ENCODE results near the gene JOSD1. TPM values are rescaled to one million over a fixed set of nuclear protein-coding genes. Genes with fewer than 3 reads are reported as not detected.
A peak's percentile ranks its signal among the peaks of the same experiment; 100 is the strongest.

The JOSD1 gene
- total RNA-seq, 1 donor from 2014 or later, result 45.2 TPM

DNA sequence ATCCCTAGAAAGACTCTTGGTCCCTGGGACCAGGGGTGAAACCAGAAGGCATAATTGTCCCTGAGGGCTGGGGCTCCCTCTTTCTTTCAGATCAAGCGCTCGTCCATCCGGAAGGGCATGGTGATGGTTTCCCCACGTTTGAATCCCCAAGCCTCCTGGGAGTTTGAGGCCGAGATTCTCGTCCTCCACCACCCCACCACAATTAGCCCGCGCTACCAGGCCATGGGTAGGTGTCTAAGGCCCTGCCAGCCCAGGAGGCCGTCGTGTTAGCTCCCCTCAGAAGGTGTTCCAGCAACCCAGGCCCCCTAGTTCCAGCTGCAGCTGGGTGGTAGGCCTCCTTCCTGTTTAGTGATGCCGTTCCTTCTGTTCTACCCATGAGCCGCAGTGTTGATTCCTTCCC is 26.4 kb upstream of the JOSD1 start:
- H3K27ac Mint-ChIP-seq, result no peak overlapping the region
- no peaks in the 10 kb centered on the region for H3K9me3 Mint-ChIP-seq
- no peak for DNase-seq
- H3K36me3 Mint-ChIP-seq (ENCODE audit: low read depth), result peaks cover 97% of the 10 kb centered on the region
- POLR2A ChIA-PET, result interaction anchor here (0.6 kb wide), 1 partner anchor 594 kb away, joined by 3 read pairs; no protein-coding TSS in a partner anchor
- H3K4me3 Mint-ChIP-seq, result no peak overlapping the region
- TF ChIP-seq, protein P1, sequence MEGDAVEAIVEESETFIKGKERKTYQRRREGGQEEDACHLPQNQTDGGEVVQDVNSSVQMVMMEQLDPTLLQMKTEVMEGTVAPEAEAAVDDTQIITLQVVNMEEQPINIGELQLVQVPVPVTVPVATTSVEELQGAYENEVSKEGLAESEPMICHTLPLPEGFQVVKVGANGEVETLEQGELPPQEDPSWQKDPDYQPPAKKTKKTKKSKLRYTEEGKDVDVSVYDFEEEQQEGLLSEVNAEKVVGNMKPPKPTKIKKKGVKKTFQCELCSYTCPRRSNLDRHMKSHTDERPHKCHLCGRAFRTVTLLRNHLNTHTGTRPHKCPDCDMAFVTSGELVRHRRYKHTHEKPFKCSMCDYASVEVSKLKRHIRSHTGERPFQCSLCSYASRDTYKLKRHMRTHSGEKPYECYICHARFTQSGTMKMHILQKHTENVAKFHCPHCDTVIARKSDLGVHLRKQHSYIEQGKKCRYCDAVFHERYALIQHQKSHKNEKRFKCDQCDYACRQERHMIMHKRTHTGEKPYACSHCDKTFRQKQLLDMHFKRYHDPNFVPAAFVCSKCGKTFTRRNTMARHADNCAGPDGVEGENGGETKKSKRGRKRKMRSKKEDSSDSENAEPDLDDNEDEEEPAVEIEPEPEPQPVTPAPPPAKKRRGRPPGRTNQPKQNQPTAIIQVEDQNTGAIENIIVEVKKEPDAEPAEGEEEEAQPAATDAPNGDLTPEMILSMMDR (IDR thresholded peaks at IDR 0.05), result no peak
- ATAC-seq (ENCODE audit: low read depth), result no peak
- intact Hi-C loops (cut with micrococcal nuclease), result no loop called here
- H3K27me3 Mint-ChIP-seq, result no peaks in the 10 kb centered on the region
- no peaks in the 10 kb centered on the region for H3K4me1 Mint-ChIP-seq
- CTCF ChIA-PET, result no interaction called here

GRCh38 chr22:38725900-38726655 is 25.3 kb upstream of the JOSD1 start:
- CTCF ChIA-PET, result interaction anchor here (1.5 kb wide), 2 partner anchors 10 to 40 kb away, joined by 5 to 11 read pairs; no protein-coding TSS in a partner anchor
- Mint-ChIP-seq H3K27ac (no peak overlapping the region), H3K36me3 (ENCODE audit: low read depth) (peaks cover 98% of the 10 kb centered on the region), H3K9me3 (no peaks in the 10 kb centered on the region), H3K4me1 (no peaks in the 10 kb centered on the region), H3K4me3 (no peak overlapping the region), H3K27me3 (no peaks in the 10 kb centered on the region)
- TF ChIP-seq, protein P1 (IDR thresholded peaks at IDR 0.05), result no peak
- no peak for ATAC-seq (ENCODE audit: low read depth)
- no peak for DNase-seq
- POLR2A ChIA-PET, result interaction anchor here (0.6 kb wide), 1 partner anchor 595 kb away, joined by 3 read pairs; no protein-coding TSS in a partner anchor
- intact Hi-C loops (cut with micrococcal nuclease), result no loop called here

DNA sequence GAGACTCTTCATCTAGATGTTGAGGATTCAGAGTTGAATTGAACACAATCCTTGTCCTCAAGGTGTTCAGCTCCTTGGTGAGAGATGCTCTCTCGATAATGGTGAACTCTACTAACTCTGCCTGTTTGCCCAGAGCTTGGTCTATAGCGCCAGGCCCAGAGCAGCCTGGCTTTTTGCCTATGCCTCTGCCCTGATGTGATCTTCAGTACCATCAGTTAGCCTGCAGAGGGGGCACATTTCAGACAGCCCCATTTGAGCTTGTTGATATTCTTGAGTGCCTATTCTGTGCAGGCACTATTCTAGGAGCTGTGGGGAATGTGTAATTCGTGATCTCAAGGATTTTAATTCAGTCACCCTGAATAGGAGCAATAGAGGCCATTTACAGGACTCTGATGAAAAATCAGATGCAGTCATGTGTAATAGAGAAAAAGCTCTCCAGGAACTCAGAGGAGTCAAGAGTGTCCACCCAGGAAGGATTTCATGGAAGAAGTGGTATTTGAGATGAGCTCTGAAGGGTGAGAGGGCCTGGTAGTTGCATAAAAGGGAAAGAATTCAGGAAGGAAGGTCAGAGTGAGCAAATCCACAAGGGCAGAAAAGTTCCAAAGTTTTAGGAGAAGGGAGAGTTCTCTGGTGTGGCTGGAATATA is 24.3 kb upstream of the JOSD1 start:
- ChIA-PET CTCF (interaction anchor here (0.8 to 1.5 kb wide), 10 partner anchors 9 to 673 kb away, joined by 3 to 11 read pairs (median 4); no protein-coding TSS in a partner anchor), POLR2A (interaction anchor here (0.8 to 2.4 kb wide), 5 partner anchors 10 to 41 kb away, joined by 3 to 8 read pairs (median 4); no protein-coding TSS in a partner anchor)
- Mint-ChIP-seq H3K4me1 (no peaks in the 10 kb centered on the region), H3K36me3 (ENCODE audit: low read depth) (peaks cover 95% of the 10 kb centered on the region), H3K4me3 (no peak overlapping the region), H3K27me3 (no peaks in the 10 kb centered on the region), H3K27ac (no peak overlapping the region), H3K9me3 (no peaks in the 10 kb centered on the region)
- peak; percentile 88 for ATAC-seq (ENCODE audit: low read depth)
- DNase-seq, result no peak
- intact Hi-C loops (cut with micrococcal nuclease), result loop anchor here (5.0 kb wide), 1 partner anchor 32 kb away; the partner anchor contains the start of gene SUN2
- TF ChIP-seq, protein P1 (IDR thresholded peaks at IDR 0.05), result no peak

DNA sequence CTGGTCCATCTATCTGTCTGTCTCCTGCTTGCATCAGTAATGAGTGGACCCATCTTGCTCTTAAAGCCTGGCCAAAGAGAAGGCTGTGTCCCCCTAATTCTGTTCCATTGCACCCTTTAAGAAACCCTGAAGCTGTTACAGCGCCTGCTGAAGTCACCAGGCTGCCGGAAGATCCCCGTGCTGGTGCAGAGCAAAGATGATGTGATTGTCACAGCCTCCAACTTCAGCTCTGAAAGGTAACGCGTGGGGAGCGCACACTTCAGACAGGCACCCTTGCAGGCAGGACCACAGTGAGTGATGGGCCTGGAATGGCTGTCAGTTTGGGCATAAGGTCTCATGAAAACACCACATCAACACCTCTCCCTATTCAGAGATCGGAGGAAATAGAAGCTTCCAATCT is 23.4 kb upstream of the JOSD1 start:
- no peaks in the 10 kb centered on the region for H3K4me1 Mint-ChIP-seq
- no peak overlapping the region for H3K4me3 Mint-ChIP-seq
- H3K27me3 Mint-ChIP-seq, result no peaks in the 10 kb centered on the region
- ChIA-PET CTCF (interaction anchor here (1.1 to 1.2 kb wide), 3 partner anchors 10 to 672 kb away, joined by 3 to 7 read pairs (median 4); no protein-coding TSS in a partner anchor), POLR2A (interaction anchor here (0.8 to 2.4 kb wide), 3 partner anchors 10 to 42 kb away, joined by 3 to 8 read pairs (median 5); no protein-coding TSS in a partner anchor)
- TF ChIP-seq, protein P1 (IDR thresholded peaks at IDR 0.05), result no peak
- no peaks in the 10 kb centered on the region for H3K9me3 Mint-ChIP-seq
- peak; percentile 5 for DNase-seq
- no peak for ATAC-seq (ENCODE audit: low read depth)
- H3K27ac Mint-ChIP-seq, result no peak overlapping the region
- peaks cover 92% of the 10 kb centered on the region for H3K36me3 Mint-ChIP-seq (ENCODE audit: low read depth)
- intact Hi-C loops (cut with micrococcal nuclease), result loop anchor here (5.0 kb wide), 1 partner anchor 33 kb away; the partner anchor contains the start of gene SUN2
